HCT116 (cell line): ENCODE measurements around the gene TTLL4. TPM values are rescaled to one million over a fixed set of nuclear protein-coding genes. Genes with fewer than 3 reads are reported as not detected.

ENCODE experiments used
- ATAC-seq: fragments of 200-7000 bp; cut with Tn5 transposase; 2 replicates; pipeline ENCODE4 v1.9.1; 2020; ENCODE audit warnings: mild to moderate bottlenecking, moderate library complexity
- BruUV-seq: library from RNA; stranded (reverse); fragments of 400-500 nt; replicated peaks from 2 replicates; lab custom pipeline; 2021; lab: Mats Ljungman, UMichigan
- CTCF ChIA-PET: fragments of 300-600 bp; sonication (Branson Sonifier 250); formaldehyde crosslinking; loops from one replicate; lab custom pipeline; 2021; ENCODE audit warnings: antibody characterized with exemption; lab: Charles Lee
- POLR2A ChIA-PET: fragments of 300-600, 350-600 bp; sonication (Branson Sonifier 250); formaldehyde crosslinking; loops from one replicate; lab custom pipeline; 2021; ENCODE audit warnings: antibody characterized with exemption; lab: Charles Lee
- RAD21 ChIA-PET, 2 experiments: fragments of 300-600 bp; sonication (Branson Sonifier 250); formaldehyde crosslinking; loops; one replicate each; lab custom pipeline; 2023; ENCODE audit warnings: low total read pairs in 2 of 2; ENCODE audit not compliant: uncharacterized antibody in 2 of 2, unreplicated experiment in 2 of 2, low non-redundant PET in 1 of 2; lab: Charles Lee
- DNase-seq: peaks from one replicate; pipeline ENCODE4 v3.0.0-alpha.2; 2010; ENCODE audit warnings: low read depth, low spot score
- H2AFZ ChIP-seq: fragments of 200-600 bp; shearing (Covaris generic), sonication (generic); 2 replicates; pipeline ENCODE4 v1.6.1; 2017; ENCODE audit warnings: low read depth, mixed run types, mixed read lengths, antibody characterized with exemption, low read length; ENCODE audit not compliant: poor library complexity, severe bottlenecking
- H3K27ac ChIP-seq: 2 replicates; pipeline ENCODE4 v1.5.1; 2012; ENCODE audit warnings: low read depth, low read length
- H3K27me3 ChIP-seq: fragments of 200-600 bp; sonication (generic); 2 replicates; pipeline ENCODE4 v1.6.1; 2016; ENCODE audit warnings: mixed run types, low read length, mixed read lengths; ENCODE audit not compliant: insufficient read depth
- H3K36me3 ChIP-seq, 2 experiments: fragments of 200-500 bp in 1 of 2; fragments of 200-600 bp in 1 of 2; sonication (Bioruptor generic) in 1 of 2; sonication (generic) in 1 of 2; 2 replicates each; pipeline versions ENCODE4 v1.5.1 to v1.6.1; 2014 to 2016; ENCODE audit warnings: low read length in 2 of 2, inconsistent platforms in 1 of 2, mixed read lengths in 1 of 2, mixed run types in 1 of 2; ENCODE audit not compliant: insufficient read depth in 2 of 2, control insufficient read depth in 1 of 2
- H3K4me1 ChIP-seq, 2 experiments: fragments of 200-600 bp in 1 of 2; sonication (generic) in 1 of 2; 2 replicates each; pipeline versions ENCODE4 v1.5.1 to v1.6.1; 2012 to 2017; ENCODE audit warnings: low read length in 2 of 2, inconsistent platforms in 1 of 2, mild to moderate bottlenecking in 1 of 2, mixed read lengths in 1 of 2, mixed run types in 1 of 2, moderate library complexity in 1 of 2; ENCODE audit not compliant: insufficient read depth in 2 of 2, control insufficient read depth in 1 of 2
- H3K4me2 ChIP-seq: fragments of 200-600 bp; sonication (generic); 2 replicates; pipeline ENCODE4 v1.6.1; 2017; ENCODE audit warnings: mixed run types, low read length, mixed read lengths
- H3K4me3 ChIP-seq, 2 experiments: fragments of 200-600 bp in 1 of 2; sonication (generic) in 1 of 2; replicated peaks in 1 of 2; 2 replicates each; pipeline ENCODE4 v1.5.1; 2011 to 2016; ENCODE audit warnings: low read length in 2 of 2, control low read depth in 1 of 2, low read depth in 1 of 2, mild to moderate bottlenecking in 1 of 2, mixed read lengths in 1 of 2, mixed run types in 1 of 2
- H3K79me2 ChIP-seq: fragments of 200-600 bp; sonication (generic); 2 replicates; pipeline ENCODE4 v1.6.1; 2017; ENCODE audit warnings: mild to moderate bottlenecking, mixed run types, low read length, moderate library complexity, mixed read lengths; ENCODE audit not compliant: insufficient read depth
- H3K9ac ChIP-seq: fragments of 200-600 bp; sonication (generic); 2 replicates; pipeline ENCODE4 v1.6.1; 2016; ENCODE audit warnings: low read length, mixed read lengths
- H3K9me2 ChIP-seq: fragments of 200-600 bp; sonication (generic), shearing (Covaris generic); 2 replicates; pipeline ENCODE4 v1.6.1; 2017; ENCODE audit warnings: mixed run types, mild to moderate bottlenecking, moderate library complexity; ENCODE audit not compliant: insufficient read depth
- H3K9me3 ChIP-seq, 2 experiments: fragments of 200-500 bp in 1 of 2; fragments of 200-600 bp in 1 of 2; sonication (Bioruptor generic) in 1 of 2; sonication (generic) in 1 of 2; 2 replicates each; pipeline ENCODE4 v1.6.1; 2014 to 2017; ENCODE audit warnings: low read length in 2 of 2, mixed read lengths in 2 of 2, inconsistent platforms in 1 of 2, low read depth in 1 of 2, mild to moderate bottlenecking in 1 of 2, mixed run types in 1 of 2, moderate library complexity in 1 of 2; ENCODE audit not compliant: control insufficient read depth in 1 of 2, insufficient read depth in 1 of 2
- H4K20me1 ChIP-seq: fragments of 200-600 bp; sonication (generic), shearing (Covaris generic); 2 replicates; pipeline ENCODE4 v1.6.1; 2017; ENCODE audit warnings: mixed run types, mild to moderate bottlenecking, moderate library complexity; ENCODE audit not compliant: insufficient read depth
- CBX3 ChIP-seq: IDR thresholded peaks from 2 replicates; pipeline ENCODE4 v1.6.1; 2012; ENCODE audit warnings: low read depth
- EGR1 ChIP-seq: IDR thresholded peaks from 2 replicates; pipeline ENCODE4 v1.6.1; 2012; ENCODE audit warnings: low read depth
- ELF1 ChIP-seq: IDR thresholded peaks from 2 replicates; pipeline ENCODE4 v1.6.1; 2012; ENCODE audit warnings: low read depth, borderline replicate concordance
- EZH2 ChIP-seq: fragments of 200-600 bp; sonication (generic); IDR thresholded peaks from 2 replicates; pipeline ENCODE4 v1.6.1; 2017; ENCODE audit warnings: antibody characterized with exemption, mixed run types
- EZH2phosphoT487 ChIP-seq: fragments of 200-600 bp; IDR thresholded peaks from 2 replicates; pipeline ENCODE4 v1.6.1; 2018; ENCODE audit warnings: antibody characterized with exemption, borderline replicate concordance
- FOSL1 ChIP-seq: IDR thresholded peaks from 2 replicates; pipeline ENCODE4 v1.6.1; 2012; ENCODE audit warnings: low read depth
- JUND ChIP-seq: IDR thresholded peaks from 2 replicates; pipeline ENCODE4 v1.6.1; 2012
- MAX ChIP-seq: IDR thresholded peaks from 2 replicates; pipeline ENCODE4 v1.6.1; 2012
- POLR2A ChIP-seq: IDR thresholded peaks from 2 replicates; pipeline ENCODE4 v1.7.0; 2011; ENCODE audit warnings: borderline replicate concordance; ENCODE audit not compliant: insufficient read depth, insufficient read length; ENCODE audit errors: extremely low read depth
- SIN3A ChIP-seq: IDR thresholded peaks from 2 replicates; pipeline ENCODE4 v1.6.1; 2012; ENCODE audit warnings: low read depth
- SP1 ChIP-seq: IDR thresholded peaks from 2 replicates; pipeline ENCODE4 v1.6.1; 2012; ENCODE audit warnings: low read depth
- SRF ChIP-seq: IDR thresholded peaks from 2 replicates; pipeline ENCODE4 v1.6.1; 2012; ENCODE audit warnings: low read depth
- TCF7L2 ChIP-seq: IDR thresholded peaks from 2 replicates; pipeline ENCODE4 v1.7.0; 2011; ENCODE audit warnings: borderline replicate concordance, inconsistent platforms; ENCODE audit not compliant: insufficient read depth, insufficient read length; ENCODE audit errors: extremely low read depth
- YY1 ChIP-seq: IDR thresholded peaks from 2 replicates; pipeline ENCODE4 v1.6.1; 2011; ENCODE audit warnings: low read length, low read depth, moderate library complexity, mild to moderate bottlenecking; ENCODE audit not compliant: insufficient replicate concordance; ENCODE audit errors: extremely low read depth
- ZNF274 ChIP-seq: fragments of 200-500 bp; sonication (Bioruptor generic); IDR thresholded peaks from 2 replicates; pipeline ENCODE4 v1.6.1; 2014; ENCODE audit warnings: mild to moderate bottlenecking, low read depth, low read length, inconsistent platforms
- intact Hi-C: fragments of 100-400 bp; cut with micrococcal nuclease; formaldehyde crosslinking; loops from 2 replicates; pipeline ENCODE4 v1.10.0; 2022
- total RNA-seq: library from RNA; stranded (reverse); gene quantifications from one replicate; pipeline ENCODE4 v1.2.1, GENCODE V29; 2021; ENCODE audit not compliant: unreplicated experiment
- TF ChIP-seq, protein P1 (sequence below), 3 experiments: fragments of 200-600 bp in 1 of 3; sonication (generic) in 1 of 3; IDR thresholded peaks in 2 of 3; conservative IDR thresholded peaks in 1 of 3; 2 replicates each; pipeline ENCODE4 v1.5.1; 2012 to 2017; ENCODE audit warnings: low read depth in 2 of 3, low read length in 2 of 3, antibody characterized with exemption in 1 of 3, borderline replicate concordance in 1 of 3, control low read depth in 1 of 3, mild to moderate bottlenecking in 1 of 3, mixed read lengths in 1 of 3, mixed run types in 1 of 3, moderate library complexity in 1 of 3; ENCODE audit not compliant: insufficient read depth in 1 of 3

TTLL4 gene
- total RNA-seq, 1 experiment from 2014 or later = 53.0 TPM

DNA sequence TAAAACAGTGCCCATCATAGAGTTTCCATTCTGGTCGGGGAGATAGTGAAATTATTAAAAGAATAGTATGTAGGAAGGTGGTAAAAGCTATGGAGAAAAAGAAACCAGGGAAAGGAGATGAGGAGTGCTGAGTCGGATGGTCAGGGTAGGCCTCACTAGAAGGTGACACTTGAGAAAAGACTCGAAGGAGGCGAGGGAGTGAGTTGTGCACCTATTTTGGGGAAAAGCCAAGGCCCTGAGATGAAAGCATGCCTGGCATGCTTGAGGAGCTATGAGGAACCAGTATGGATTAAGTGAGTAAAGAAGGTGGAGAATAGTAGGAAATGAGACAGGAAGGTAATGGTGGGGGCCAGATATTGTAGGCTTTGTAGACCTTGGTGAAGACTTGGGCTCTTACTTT, 7.3 kb upstream of the TTLL4 start:
- peaks cover 0 to 8% of the 10 kb centered on the region in 2 experiments; a peak in 2 of 4 replicates for H3K36me3 ChIP-seq
- CTCF ChIA-PET = interaction anchor here (1.6 to 2.3 kb wide), 2 partner anchors 7 to 16 kb away, joined by 6 to 8 read pairs; partner anchors contain the start of gene TTLL4
- H3K79me2 ChIP-seq = no peaks in the 10 kb centered on the region
- no peak overlapping the region for H3K9ac ChIP-seq
- no peak for TF ChIP-seq MAX
- no peak for TF ChIP-seq EZH2
- TF ChIP-seq FOSL1 = no peak
- TF ChIP-seq TCF7L2 = no peak
- no peak for TF ChIP-seq EZH2phosphoT487
- no peak for TF ChIP-seq SP1
- no peak for TF ChIP-seq EGR1
- TF ChIP-seq ZNF274 = no peak
- no peak for TF ChIP-seq CBX3
- no peak for TF ChIP-seq SRF
- TF ChIP-seq ELF1 = no peak
- no peak for TF ChIP-seq YY1
- TF ChIP-seq, protein P1, sequence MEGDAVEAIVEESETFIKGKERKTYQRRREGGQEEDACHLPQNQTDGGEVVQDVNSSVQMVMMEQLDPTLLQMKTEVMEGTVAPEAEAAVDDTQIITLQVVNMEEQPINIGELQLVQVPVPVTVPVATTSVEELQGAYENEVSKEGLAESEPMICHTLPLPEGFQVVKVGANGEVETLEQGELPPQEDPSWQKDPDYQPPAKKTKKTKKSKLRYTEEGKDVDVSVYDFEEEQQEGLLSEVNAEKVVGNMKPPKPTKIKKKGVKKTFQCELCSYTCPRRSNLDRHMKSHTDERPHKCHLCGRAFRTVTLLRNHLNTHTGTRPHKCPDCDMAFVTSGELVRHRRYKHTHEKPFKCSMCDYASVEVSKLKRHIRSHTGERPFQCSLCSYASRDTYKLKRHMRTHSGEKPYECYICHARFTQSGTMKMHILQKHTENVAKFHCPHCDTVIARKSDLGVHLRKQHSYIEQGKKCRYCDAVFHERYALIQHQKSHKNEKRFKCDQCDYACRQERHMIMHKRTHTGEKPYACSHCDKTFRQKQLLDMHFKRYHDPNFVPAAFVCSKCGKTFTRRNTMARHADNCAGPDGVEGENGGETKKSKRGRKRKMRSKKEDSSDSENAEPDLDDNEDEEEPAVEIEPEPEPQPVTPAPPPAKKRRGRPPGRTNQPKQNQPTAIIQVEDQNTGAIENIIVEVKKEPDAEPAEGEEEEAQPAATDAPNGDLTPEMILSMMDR (IDR thresholded peaks at IDR 0.05 in 2 of 3, conservative IDR thresholded peaks at IDR 0.05 in 1 of 3; ENCODE audit: borderline replicate concordance in 1 of 3, insufficient read depth in 1 of 3, low read depth in 2 of 3, low read length in 2 of 3) = no peak
- no peak for TF ChIP-seq SIN3A
- TF ChIP-seq POLR2A = no peak
- TF ChIP-seq JUND = no peak
- H3K27me3 ChIP-seq = no peaks in the 10 kb centered on the region
- DNase-seq (no peak), ATAC-seq (no peak)
- H3K4me3 ChIP-seq = no peak overlapping the region
- H3K9me2 ChIP-seq = no peaks in the 10 kb centered on the region
- H3K9me3 ChIP-seq = no peaks in the 10 kb centered on the region
- no peak overlapping the region for H3K4me2 ChIP-seq
- no TSS peak for BruUV-seq
- RAD21 ChIA-PET = no interaction called here
- H4K20me1 ChIP-seq = no peaks in the 10 kb centered on the region
- no peak overlapping the region for H2AFZ ChIP-seq
- intact Hi-C loops = no loop called here
- no peak overlapping the region for H3K27ac ChIP-seq
- peaks cover 5 to 8% of the 10 kb centered on the region in 2 experiments; a peak in 2 of 4 replicates for H3K4me1 ChIP-seq
- POLR2A ChIA-PET = no interaction called here
